Pulmonary artery endothelial cell (primary cell): Measurements from ENCODE around the gene DCTN4. TPM values are rescaled to one million over a fixed set of nuclear protein-coding genes. Genes with fewer than 3 reads are reported as not detected.

Experiments
- DNase-seq: peaks from one replicate; pipeline ENCODE4 v3.0.0-alpha.2; 2011; ENCODE audit warnings: low read depth, low spot score
- total RNA-seq: library from RNA; depleted of rRNA; stranded (reverse); fragments of >200 nt; gene quantifications from 2 replicates; pipeline ENCODE4 v1.2.3, GENCODE V29; 2014

DCTN4 gene
- total RNA-seq, 1 donor from 2014 or later: 29.9 TPM

DNA sequence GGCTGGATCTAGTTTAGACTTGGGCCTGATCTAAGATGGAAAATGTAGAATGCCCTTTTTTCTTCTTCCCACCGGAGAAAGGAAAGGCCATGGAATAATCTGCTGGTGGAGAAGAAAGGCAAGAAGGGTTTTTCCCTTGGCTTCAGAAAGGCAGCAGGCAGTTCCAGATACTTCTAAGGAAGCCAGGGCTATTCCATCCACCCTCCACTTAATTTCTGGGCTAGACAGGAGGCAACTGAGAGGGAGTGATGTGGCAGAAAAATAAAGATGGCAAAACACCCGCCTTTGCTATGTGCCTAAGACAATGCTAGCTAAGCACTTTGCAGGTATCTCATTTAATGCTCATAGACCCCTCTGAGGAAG lies 87.9 kb downstream of the DCTN4 start:
- DNase-seq: no peak

DNA sequence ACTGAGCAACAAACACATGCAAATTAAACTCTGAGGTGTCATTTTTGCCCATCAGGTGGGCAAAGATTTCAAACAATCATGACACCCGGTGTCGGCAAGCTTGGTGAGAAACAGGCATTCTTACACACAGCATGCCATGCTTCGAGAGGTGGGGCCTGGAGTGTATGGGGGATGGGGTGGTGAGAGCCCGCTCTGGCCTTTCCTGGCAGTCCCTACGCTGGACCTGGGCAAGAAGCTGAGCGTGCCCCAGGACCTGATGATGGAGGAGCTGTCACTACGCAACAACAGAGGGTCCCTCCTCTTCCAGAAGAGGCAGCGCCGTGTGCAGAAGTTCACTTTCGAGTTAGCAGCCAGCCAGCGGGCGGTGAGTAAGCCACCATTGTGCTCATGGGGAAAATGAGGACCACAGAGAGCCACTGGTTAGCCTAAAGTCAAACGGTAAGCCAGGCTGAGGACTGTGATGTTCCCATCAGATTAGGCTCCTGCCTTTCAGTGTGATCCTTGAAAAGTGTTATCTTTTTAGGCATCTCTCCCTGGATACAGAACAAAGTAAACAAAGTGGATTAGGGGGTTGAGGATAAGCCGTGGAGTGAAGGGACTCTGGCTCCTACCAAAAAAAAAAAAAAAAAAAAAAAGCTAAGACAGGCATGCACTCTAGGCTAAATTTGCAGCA lies 88.4 kb downstream of the DCTN4 start:
- DNase-seq: no peak

DNA sequence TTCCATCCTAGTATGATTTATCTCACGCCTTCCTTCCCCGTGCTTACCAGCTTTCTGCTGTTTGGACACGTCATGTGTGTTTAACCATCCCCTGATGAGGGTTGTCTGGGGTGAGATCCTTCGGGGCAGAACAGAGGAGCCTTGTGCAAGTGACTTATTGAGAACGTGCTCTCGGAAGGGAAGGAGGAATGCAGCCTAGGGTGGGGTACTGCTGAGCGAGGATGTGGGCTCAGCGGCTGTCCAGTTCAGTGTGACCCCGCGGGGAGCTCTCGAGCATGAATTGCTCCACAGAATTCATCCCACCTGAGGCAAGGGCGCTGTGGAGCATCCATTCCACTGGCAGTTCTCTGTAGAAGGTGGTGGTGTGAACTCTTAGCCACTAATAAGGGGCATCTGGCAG lies 93.8 kb downstream of the DCTN4 start:
- no peak for DNase-seq

DNA sequence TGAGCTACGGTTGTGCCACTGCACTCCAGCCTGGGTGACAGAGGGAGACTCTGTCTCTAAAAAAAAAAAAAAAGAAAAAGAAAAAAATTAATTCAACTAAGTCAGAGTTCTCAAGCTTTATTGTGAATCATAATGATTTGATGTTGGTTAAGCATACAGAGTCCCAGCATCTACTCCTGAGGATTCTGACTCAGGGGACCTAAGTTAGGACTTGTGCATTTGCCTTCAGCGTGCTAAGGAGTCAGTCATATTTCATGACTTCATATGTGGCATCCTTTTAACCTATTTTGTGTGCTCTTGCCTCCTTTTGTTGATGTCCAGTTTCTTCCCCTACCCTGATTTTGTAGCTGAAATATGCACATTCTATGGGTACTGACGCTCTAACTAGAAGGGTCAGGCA lies 94.9 kb downstream of the DCTN4 start:
- no peak for DNase-seq

DNA sequence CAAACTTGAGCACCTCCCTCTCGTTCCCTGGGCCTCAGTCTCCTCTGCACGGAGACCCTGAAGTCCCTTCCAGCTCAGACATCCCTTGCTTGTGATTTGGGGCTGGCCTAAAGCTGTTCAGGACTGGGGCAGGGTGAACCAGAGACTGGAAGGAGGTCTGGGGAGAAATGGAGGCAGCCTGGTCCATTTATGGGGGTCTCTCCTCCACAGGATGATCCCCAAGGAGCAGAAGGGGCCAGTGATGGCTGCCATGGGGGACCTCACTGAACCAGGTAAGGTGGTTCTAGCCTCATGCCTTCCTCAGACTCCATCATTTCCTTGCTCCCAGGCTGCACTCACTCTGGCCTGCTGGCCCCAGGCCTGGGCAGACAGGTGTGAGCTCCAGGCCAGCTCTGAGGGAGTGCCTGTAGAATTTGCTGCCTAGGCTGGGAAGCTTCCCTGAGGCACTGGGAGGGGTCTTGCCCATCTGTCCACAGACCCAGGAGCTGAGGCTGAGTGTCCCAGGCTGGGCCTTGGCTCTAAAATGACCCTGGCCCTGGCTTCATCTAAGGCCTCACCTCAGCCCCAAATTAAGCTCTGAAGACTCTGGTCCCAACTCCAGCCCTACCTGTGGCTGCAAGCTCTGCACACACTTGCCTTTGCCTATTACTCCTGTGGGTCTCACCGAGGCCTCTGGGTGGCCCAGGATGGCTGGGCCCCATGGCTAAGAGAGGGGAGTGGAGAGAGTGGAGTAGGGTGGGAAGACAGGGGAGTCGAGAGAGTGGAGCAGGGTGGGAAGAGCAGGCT lies 95.9 kb downstream of the DCTN4 start:
- DNase-seq: no peak

DNA sequence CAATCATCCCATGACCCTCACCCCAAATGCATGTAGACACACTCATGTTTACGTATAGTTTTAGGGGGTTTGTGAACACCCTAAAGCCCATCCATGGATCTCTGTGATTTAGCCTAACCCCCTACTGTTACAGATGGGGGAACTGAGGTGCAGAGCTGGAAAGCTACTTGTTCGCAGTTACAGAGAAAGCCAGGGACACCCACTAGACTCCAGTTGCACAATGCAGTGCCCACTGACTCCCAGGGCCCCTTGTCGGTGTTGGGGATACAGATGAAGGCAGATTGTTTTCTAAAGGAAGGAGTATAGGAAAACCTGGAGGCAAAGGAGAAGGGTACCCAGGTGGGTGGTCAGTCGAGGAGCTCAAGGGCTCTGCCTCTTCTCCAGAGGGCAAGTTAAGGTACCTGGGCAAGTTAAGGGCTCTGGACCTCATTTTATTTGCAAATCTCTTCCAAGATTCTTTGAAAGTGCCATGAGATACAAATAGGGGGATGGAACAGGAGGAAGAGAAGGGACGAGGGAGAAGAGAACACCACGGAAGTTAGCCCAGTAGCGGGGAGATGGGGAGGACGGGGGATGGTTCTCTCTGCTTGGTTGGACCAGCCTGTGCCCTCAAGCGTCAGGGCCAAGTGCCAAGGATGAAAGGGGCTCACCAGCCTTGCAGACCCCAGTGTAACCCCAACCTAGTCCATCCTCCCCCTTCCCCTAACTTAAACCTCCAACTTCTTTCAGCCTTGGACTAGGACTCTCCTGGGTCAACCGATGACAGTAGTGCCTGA lies 96.8 kb downstream of the DCTN4 start:
- DNase-seq: no peak

DNA sequence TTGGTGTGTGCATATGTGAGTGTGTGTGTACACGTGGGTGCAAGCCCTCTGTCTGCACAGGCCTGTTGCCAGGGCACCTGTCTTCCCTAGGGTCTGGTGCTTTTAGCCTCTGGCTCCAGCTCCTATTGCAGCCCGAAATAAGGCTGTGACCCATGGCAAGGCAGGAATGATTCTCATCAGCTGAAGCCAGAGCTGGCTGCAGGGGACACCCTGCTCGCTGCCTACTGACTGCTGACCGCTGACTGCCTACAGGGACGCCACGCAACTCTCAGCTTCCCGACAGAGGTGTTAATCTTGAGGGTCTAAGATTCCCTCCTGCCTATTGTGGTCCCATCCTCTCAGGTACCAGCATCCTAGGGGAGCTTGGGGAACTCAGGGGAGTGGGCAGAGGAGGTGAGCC lies 97.7 kb downstream of the DCTN4 start, which contains the start of gene MYOZ3:
TSS of gene MYOZ3 (plus strand) at position 166 of the 400 bp plus-strand sequence. CDS start 1,691 bp downstream, outside the sequence.
- DNase-seq: no peak

DNA sequence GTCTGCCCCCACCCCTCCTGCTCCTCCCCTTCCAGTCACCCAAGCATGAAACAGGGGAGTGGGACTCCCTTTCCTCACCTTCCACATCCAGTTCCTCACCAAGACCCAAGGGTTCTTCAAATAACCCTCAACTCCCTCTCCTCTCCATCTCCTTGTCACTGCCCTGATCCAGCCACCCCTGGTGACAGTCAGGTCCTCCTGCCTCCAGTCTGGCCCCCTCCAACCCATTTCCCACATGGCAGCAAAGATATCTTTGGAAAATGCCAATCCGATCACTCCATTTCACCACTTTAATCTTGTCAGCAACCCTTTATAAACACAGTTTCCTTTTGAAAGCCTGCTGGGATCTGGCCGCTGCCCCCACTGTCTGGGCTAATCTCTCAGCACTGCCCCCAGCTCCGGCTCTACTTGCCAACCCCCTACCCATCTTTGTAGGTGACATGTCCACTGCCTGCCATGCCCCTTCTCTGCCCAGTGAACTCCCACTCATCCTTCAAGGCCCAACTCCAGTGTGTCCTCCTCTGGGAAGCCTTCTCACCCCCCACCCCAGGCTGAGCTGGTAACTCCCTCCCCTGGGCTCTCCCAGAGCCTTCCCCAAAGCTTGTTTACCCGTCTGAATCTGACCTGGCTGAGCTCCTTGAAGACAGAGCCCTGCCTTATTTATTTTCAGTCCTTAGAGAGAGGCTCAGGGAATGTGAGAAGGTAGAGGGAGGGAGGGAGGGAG lies 98.5 kb downstream of the DCTN4 start:
- DNase-seq: no peak

DNA sequence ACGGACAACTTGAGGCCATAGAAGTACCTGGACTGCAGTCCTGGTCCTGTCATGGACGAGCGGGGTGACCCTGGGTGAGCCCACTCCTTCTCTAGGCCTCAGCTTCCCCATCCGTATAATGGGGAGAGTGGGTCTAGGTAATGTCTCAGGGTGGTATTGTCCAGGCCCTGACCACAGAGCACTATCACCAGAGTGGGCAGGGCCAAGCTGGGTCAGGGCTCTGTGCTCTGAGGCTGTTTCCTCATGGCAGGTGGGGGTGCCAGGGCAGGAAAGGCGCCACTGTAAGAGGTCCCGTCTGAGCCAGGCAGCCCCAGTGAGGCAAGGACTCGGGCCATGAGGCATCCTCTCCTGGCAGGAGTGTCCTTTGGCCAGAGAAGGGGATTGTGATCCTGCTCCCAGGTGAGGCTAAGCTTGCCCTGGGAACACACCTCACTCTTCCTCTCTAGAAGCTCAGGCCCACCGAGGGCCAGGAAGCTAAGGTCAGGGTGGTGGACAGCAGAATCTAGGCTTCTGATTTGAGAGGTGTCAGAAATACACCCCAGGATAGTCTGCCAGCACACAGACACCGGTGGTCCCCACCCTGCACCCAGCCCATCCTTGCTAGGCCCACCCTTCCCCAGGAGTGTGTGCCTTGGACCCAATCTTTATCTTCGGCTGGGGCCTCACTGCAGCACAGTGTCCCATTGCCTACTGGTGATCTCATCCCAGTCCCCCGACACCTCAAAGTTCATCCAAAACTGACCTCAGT lies 99.3 kb downstream of the DCTN4 start:
- no peak for DNase-seq

DNA sequence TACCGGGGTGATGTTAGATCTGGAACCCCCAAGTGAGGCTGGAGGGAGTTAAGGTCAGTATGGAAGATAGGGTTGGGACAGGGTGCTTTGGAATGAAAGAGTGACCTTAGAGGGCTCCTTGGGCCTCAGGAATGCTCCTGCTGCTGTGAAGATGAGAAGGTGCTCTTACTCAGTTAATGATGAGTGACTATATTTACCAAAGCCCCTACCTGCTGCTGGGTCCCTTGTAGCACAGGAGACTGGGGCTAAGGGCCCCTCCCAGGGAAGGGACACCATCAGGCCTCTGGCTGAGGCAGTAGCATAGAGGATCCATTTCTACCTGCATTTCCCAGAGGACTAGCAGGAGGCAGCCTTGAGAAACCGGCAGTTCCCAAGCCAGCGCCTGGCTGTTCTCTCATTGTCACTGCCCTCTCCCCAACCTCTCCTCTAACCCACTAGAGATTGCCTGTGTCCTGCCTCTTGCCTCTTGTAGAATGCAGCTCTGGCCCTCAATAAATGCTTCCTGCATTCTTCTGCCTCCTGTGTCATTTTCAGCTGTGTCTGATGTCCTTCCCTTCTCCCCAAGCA lies 100.0 kb downstream of the DCTN4 start:
- no peak for DNase-seq

Other genes with a start within 250 kb of the DCTN4 start
- gene SYNPO, start 118.4 kb downstream of the DCTN4 start, total RNA-seq: 11.7 and 18.5 TPM in 2 replicates
- gene MYOZ3, start 97.8 kb downstream of the DCTN4 start, total RNA-seq: 0.25 and 0.59 TPM in 2 replicates
- gene RBM22, start 58.0 kb downstream of the DCTN4 start, total RNA-seq: 18.9 and 26.3 TPM in 2 replicates
- 1.3 and 6.5 TPM in 2 replicates for gene SMIM3, start 19.7 kb upstream of the DCTN4 start, total RNA-seq
- gene IRGM, start 87.5 kb upstream of the DCTN4 start, total RNA-seq: not detected in 2 replicates
- 4.4 and 10.3 TPM in 2 replicates for gene ZNF300, start 146.0 kb upstream of the DCTN4 start, total RNA-seq